Measurements from ENCODE around the gene ANKS1B. TPM values are rescaled to one million over a fixed set of nuclear protein-coding genes. Genes with fewer than 3 reads are reported as not detected.

The ANKS1B gene
- total and polyA plus RNA-seq, 2 of the 4 experiments (the other 2 are of a cell fraction): 0.17 to 0.18 TPM

DNA sequence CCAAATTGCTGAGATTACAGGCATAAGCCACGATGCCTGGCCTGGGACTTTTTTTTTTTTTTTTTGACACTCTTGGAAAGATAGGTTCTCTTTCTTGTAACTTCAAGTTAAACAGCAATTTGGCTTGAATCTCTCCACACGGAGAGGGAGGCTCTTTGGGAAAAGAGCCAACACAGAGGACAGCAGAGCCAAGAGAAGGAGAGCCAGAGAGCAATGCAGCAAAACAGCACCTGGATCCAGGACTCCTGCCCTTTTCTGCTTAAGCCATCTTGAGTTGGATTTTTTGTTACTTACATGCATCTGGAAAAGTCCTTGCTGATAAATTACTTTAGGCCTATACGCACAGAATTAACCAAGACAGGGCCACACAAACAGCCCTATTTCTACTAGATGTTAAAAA, 1162.9 kb downstream of the ANKS1B start:
- H3K9ac ChIP-seq (ENCODE audit: low read depth, low read length): no peak overlapping the region

More for the DNA sequence above, 1162.9 kb downstream of the ANKS1B start:
- Histone ChIP-seq H3K18ac (ENCODE audit: low read depth, low read length) (no peak overlapping the region), H3K4me3 (ENCODE audit: insufficient read depth, low read depth, low read length) (no peak overlapping the region), H3K9me3 (ENCODE audit: control insufficient read depth, insufficient read depth, low read length) (no peaks in the 10 kb centered on the region), H4K5ac (ENCODE audit: low read depth, low read length) (no peak overlapping the region), H3K27ac (ENCODE audit: insufficient read depth, low read length) (no peak overlapping the region), H3K56ac (ENCODE audit: extremely low read depth, insufficient read depth, low read length) (no peak overlapping the region), H2AK5ac (ENCODE audit: low read depth, low read length) (no peak overlapping the region), H2BK15ac (ENCODE audit: low read depth, low read length) (no peak overlapping the region), H2BK20ac (ENCODE audit: low read depth, low read length) (no peak overlapping the region), H3K14ac (replicated peaks; ENCODE audit: low read depth, low read length) (no peak overlapping the region), H2AK9ac (replicated peaks; ENCODE audit: low read depth, low read length, poor library complexity) (no peak overlapping the region), H2BK5ac (ENCODE audit: low read depth, low read length, poor library complexity, severe bottlenecking) (no peak overlapping the region), H3K27me3 (ENCODE audit: control insufficient read depth, insufficient read depth, low read length) (no peaks in the 10 kb centered on the region), H3K4me2 (ENCODE audit: low read depth, low read length) (no peak overlapping the region), H3K4me1 (ENCODE audit: control insufficient read depth, insufficient read depth, low read length) (no peaks in the 10 kb centered on the region), H4K20me1 (ENCODE audit: insufficient read depth, low read length) (no peaks in the 10 kb centered on the region), H4K91ac (ENCODE audit: insufficient read depth, low read depth, low read length) (no peak overlapping the region), H2BK120ac (ENCODE audit: low read depth, low read length) (no peak overlapping the region), H3K23ac (ENCODE audit: low read depth, low read length) (no peak overlapping the region), H2AFZ (replicated peaks; ENCODE audit: low read length, poor library complexity) (no peak overlapping the region), H3K79me1 (ENCODE audit: low read depth in 1 of 2, low read length in 2 of 2) (no peaks in the 10 kb centered on the region), H3K9me1 (ENCODE audit: insufficient read depth, low read length) (no peaks in the 10 kb centered on the region), H3K4ac (ENCODE audit: low read depth, low read length) (no peak overlapping the region), H4K8ac (ENCODE audit: low read depth in 2 of 2, low read length in 2 of 2) (no peak overlapping the region), H3K36me3 (ENCODE audit: control insufficient read depth, insufficient read depth, low read length) (no peaks in the 10 kb centered on the region)
- ATAC-seq (ENCODE audit: low read depth): no peak
- in situ Hi-C loops (cut with MboI; ENCODE audit: low sequenced_read_pairs): no loop called here
- dilution Hi-C loops (cut with HindIII; ENCODE audit: low sequenced_read_pairs, unreplicated experiment): no loop called here
- DNase-seq: no peak
- no TSS peak for BruUV-seq (replicated peaks)
- ChIA-PET POLR2A (ENCODE audit: unreplicated experiment) (no interaction called here), CTCF (interaction anchor here (2.7 kb wide), 1 partner anchor 16 kb away, joined by 6 read pairs; no protein-coding TSS in a partner anchor)
- WGBS, 2 experiments (ENCODE audit: extremely low coverage in 2 of 2, insufficient read length in 1 of 2): no CpG with 5 or more reads among the region's 3 CpGs
- intact Hi-C loops (cut with micrococcal nuclease): no loop called here
- TF ChIP-seq, protein P1, sequence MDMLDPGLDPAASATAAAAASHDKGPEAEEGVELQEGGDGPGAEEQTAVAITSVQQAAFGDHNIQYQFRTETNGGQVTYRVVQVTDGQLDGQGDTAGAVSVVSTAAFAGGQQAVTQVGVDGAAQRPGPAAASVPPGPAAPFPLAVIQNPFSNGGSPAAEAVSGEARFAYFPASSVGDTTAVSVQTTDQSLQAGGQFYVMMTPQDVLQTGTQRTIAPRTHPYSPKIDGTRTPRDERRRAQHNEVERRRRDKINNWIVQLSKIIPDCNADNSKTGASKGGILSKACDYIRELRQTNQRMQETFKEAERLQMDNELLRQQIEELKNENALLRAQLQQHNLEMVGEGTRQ (IDR thresholded peaks at IDR 0.05; ENCODE audit: low read depth, low read length): no peak
- TF ChIP-seq NFE2L2 (IDR thresholded peaks at IDR 0.05; ENCODE audit: low read depth, low read length) (no peak), RAD21 (IDR thresholded peaks at IDR 0.05; ENCODE audit: low read length) (no peak), MAFK (IDR thresholded peaks at IDR 0.05; ENCODE audit: low read depth, low read length) (no peak), SMC3 (IDR thresholded peaks at IDR 0.05; ENCODE audit: low read depth, low read length) (no peak), CHD1 (IDR thresholded peaks at IDR 0.05; ENCODE audit: low read depth, low read length) (no peak)
- TF ChIP-seq, protein P2, sequence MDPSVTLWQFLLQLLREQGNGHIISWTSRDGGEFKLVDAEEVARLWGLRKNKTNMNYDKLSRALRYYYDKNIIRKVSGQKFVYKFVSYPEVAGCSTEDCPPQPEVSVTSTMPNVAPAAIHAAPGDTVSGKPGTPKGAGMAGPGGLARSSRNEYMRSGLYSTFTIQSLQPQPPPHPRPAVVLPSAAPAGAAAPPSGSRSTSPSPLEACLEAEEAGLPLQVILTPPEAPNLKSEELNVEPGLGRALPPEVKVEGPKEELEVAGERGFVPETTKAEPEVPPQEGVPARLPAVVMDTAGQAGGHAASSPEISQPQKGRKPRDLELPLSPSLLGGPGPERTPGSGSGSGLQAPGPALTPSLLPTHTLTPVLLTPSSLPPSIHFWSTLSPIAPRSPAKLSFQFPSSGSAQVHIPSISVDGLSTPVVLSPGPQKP (IDR thresholded peaks at IDR 0.05; ENCODE audit: borderline replicate concordance, low read depth, low read length): no peak

All from IMR-90 (cell line).